SK-MEL-5 (cell line): Measurements from ENCODE around the gene SLC12A8. TPM values are rescaled to one million over a fixed set of nuclear protein-coding genes. Genes with fewer than 3 reads are reported as not detected.

Experiments
- DNase-seq: peaks from one replicate; pipeline ENCODE4 v3.0.0-alpha.2; 2016; ENCODE audit warnings: low read depth, low spot score
- in situ Hi-C: cut with HindIII; loops from 2 replicates; pipeline ENCODE4 v1.10.0; 2016; ENCODE audit warnings: low sequenced_read_pairs, high pct_unique_total_duplicates, low pct_unique_long_range_greater_than_20kb
- total RNA-seq: library from RNA; depleted of rRNA; stranded (reverse); fragments of >200 nt; shearing (Covaris generic); gene quantifications from 2 replicates; pipeline ENCODE4 v1.2.3, GENCODE V29; 2014

Gene SLC12A8
- total RNA-seq, 1 experiment from 2014 or later = 0.69 TPM

- in situ Hi-C loops = no loop called here
- DNase-seq = no peak
Observed at GRCh38 chr3:125221831-125222230, 9.3 kb upstream of the SLC12A8 start.

- no peak for DNase-seq
- in situ Hi-C loops = no loop called here
Observed at GRCh38 chr3:125220727-125221429, 8.3 kb upstream of the SLC12A8 start.

- DNase-seq = no peak
- in situ Hi-C loops = no loop called here
Observed at GRCh38 chr3:125220183-125220582, 7.6 kb upstream of the SLC12A8 start.

DNA sequence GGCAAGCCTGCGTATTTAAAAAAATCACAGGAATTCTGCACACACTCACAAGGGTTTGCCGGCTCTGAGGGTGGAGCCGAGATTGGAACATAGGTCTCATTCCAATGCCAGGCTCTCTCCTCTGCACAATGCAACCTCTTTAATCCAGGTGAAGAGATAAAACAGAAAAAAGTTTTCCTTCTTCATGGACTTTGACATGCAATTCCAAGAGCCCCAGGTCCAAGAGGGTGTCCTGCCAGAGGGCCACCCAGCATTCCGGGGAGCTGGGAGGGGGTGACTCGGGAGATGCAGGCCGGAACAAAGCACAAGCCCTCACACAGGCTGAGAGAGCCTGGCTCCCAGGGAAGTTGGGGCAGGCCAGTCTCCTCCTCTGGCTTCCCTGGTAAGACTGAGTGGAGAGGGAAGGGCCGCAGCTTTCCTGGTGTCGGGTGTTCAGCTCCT is 6.7 kb upstream of the SLC12A8 start:
- no peak for DNase-seq
- in situ Hi-C loops = no loop called here

GRCh38 chr3:125214738-125215137 is 2.2 kb upstream of the SLC12A8 start:
- DNase-seq = no peak
- in situ Hi-C loops = no loop called here

GRCh38 chr3:125213946-125214542 is 1.5 kb upstream of the SLC12A8 start:
- no peak for DNase-seq
- in situ Hi-C loops = no loop called here

DNA sequence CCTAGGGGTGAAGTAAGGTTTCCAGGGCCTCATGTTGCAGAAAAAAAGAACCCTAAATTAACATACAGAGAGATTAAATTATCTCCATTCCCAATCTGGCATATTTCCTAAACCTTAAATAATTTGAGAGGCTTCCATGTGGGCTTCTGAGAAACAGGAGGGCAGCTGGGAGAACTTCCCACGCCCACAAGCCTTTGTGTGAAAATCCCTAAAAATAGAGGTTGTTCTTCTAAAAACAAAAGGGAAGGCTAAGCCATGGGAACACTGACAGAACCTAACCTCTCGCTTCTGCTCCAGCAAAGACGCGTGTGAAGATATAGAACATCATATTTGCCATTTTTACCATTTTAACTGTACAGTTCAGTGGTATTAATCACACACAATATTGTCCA is 812 bp upstream of the SLC12A8 start:
- in situ Hi-C loops = no loop called here
- DNase-seq = no peak

DNA sequence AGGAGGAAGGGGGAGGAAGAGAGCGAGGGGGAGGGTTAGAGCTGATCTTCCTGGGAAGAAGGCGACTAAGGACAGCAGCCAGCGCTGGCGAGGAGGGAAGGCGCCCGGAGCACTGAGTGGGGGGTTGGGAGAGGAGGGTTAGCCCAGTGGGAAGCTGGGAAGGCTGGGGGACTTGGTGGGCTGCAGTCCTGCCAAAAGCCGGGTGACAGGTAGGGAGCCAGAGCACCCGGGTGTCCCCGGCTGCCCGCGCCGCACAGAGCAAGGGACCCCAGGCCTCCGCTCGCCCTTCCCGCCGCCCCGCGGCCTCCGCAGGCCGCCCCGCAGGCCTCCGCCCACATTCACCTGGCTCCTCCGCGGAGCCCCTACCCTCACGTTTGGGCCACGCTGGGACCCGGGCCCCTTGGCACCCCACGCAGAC is 448 bp downstream of the SLC12A8 start:
- in situ Hi-C loops = no loop called here
- DNase-seq = no peak

DNA sequence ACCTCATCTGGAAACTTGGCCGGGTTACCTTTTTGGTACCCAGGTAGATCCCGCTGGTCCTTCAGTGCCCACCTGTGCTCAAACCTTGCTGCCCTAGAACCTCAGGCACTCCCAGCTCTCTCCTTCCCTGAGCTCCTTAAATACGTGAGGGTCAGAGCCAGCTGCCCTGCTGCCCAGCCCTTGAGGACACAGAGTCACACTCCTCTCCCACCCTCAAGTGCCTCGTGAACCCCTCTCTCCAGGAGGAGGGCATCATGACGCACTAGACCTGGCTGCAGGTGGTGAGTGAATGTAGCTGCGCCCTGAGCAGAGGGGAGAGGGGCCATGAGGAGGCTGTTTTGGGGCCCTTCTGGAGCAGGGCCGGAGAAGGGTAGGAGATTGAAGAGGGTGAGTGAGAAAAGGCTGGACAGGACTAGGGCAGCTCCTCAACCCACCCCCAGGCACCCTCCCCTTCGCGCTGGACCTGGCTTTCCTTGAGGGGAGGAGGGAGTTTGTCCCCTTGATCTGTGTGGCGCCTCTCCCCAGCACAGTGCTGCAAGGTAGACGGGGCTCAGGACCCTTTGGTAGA is 941 bp downstream of the SLC12A8 start:
- DNase-seq = no peak

GRCh38 chr3:125207949-125208568 is 4.5 kb downstream of the SLC12A8 start:
- in situ Hi-C loops = no loop called here
- DNase-seq = no peak

More for the DNA sequence above, 941 bp downstream of the SLC12A8 start:
- in situ Hi-C loops = no loop called here

DNA sequence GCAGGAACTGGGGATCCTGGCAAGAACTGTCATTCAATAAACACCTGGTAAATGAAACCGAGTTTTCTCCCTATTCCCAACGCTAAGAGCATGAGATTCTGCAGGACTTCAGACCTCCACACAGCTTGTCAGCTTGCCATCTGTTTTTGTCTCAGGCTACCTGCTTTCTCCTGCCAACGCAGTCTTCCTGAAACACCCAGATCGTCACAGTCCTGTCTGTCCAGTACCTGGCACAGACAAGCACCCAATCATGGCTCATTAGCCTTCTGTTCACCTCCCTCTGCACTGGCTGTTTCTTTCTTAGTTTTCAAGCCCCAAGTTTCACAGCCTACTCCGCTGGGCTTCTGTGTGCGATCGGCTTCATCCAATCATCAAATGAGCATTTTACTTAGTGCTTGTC is 5.0 kb downstream of the SLC12A8 start:
- no peak for DNase-seq
- in situ Hi-C loops = no loop called here

DNA sequence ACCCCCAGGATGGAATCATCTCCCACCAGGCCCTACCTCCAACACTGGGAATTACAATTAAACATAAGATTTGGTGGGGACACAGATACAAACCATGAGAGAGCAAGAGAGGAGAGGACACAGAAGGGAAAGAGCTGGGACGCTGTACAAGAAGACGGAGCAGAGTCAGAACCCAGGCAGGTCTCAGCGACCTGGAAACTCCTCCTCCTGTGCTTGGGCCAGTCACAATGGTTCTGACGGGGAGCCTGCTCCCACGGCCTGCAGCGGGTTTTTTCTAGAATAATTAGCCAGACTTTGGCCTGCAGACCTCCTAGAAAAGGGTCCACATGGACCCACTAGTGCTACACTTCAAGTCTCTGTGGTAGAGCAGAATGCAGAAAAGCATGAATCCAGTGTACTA is 5.6 kb downstream of the SLC12A8 start:
- DNase-seq = no peak
- in situ Hi-C loops = no loop called here

DNA sequence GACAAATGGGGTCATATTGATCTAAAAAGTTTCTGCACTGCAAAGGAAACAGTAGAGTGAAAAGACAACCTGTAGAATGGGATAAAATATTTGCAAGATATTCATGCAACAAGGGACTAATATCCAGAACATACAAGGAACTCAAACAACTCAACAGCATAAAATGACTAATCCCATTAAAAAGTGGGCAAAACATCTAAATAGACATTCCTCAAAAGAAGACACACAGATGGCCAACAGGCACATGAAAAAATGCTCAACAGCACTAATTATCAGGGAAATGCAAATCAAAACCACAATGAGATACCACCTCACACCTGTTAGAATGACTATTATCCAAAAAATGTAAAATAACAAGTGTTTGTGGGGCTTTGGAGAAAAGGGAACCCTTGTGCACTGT is 8.8 kb downstream of the SLC12A8 start:
- no peak for DNase-seq
- in situ Hi-C loops = no loop called here

GRCh38 chr3:125202197-125202596 is 10.4 kb downstream of the SLC12A8 start:
- peak; percentile 40 for DNase-seq
- in situ Hi-C loops = no loop called here

DNA sequence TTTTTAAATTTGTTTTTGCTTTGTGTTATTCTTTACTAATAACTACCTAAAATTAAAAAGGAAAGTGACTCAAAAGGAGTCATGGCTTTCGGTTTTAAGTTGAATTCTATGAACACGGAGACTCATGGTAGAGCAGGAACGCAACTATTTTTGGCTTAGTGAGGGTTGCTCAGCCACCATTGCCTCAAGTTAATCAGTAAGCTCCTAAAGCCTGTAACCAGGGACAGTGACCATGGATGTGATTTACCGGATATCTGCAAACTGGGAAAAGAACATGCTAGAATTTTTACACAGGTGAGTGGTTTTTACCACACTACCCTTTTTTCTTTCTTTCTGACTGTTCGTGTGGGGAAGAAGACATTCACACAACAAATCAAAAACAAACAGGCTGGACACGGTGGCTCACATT is 11.8 kb downstream of the SLC12A8 start:
- in situ Hi-C loops = no loop called here
- no peak for DNase-seq

DNA sequence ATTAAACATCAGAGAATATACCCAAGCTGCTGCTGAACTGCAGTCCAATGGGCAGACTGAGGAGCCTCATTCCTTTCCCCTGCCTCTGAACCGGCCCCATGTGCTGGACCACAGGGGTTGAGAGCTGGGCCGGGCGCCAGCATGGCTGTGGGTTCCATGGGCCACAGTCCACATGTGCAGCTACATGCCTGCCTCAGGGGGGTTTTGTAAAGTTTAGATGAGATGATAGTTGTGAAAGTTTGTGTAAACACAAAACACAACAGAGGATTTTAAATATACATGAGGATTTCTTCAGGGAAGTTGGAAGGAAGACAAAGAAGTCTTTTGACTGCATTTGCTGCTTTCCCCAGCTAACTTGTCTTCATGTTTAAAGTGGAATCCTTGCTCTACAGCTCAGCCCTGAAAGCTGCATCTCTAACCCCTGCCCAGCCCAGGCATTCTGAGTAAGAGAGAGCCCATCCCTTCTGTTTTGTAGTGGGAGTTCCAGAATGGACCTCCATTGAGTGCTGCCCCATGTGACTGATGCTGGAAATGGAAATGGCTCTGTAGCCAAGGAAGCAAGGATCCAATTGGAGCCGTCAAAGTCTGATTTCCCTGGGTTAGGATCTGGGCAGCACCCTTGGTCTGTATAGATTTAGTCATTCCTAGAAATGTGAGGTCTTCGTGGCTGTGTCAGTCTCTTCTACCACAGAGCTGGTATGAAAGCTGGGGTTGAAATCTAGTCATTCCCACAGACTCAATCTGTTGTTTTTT is 17.5 kb downstream of the SLC12A8 start:
- DNase-seq = no peak
- in situ Hi-C loops = no loop called here

- no peak for DNase-seq
- in situ Hi-C loops = no loop called here
Observed at GRCh38 chr3:125194061-125194848, 18.3 kb downstream of the SLC12A8 start.
